ENCODE results near the gene ZNF699.
"Not testable (repeated sequence)": the region's sequence is repeated elsewhere in the genome, so short reads cannot be mapped to it uniquely, and the experiment has no call there.

ZNF699 gene

GRCh38 chr19:9345005-9345404, 35.4 kb upstream of the ZNF699 start:
- no peak overlapping the region for H3K4me3 ChIP-seq (replicated peaks in 1 of 2; ENCODE audit: low read depth in 2 of 2, low read length in 2 of 2)
- TF ChIP-seq CTCF (IDR thresholded peaks at IDR 0.05; ENCODE audit: low read depth, low read length), result no peak
- DNase-seq (ENCODE audit: low read depth in 2 of 2), result no peak

- TF ChIP-seq CTCF (IDR thresholded peaks at IDR 0.05; ENCODE audit: low read depth, low read length), result no peak
- DNase-seq (ENCODE audit: low read depth in 2 of 2), result no peak
- no peak overlapping the region for H3K4me3 ChIP-seq (replicated peaks in 1 of 2; ENCODE audit: low read depth in 2 of 2, low read length in 2 of 2)
Observed at GRCh38 chr19:9342610-9343304, 33.1 kb upstream of the ZNF699 start.

- no peak overlapping the region for H3K4me3 ChIP-seq (replicated peaks in 1 of 2; ENCODE audit: low read depth in 2 of 2, low read length in 2 of 2)
- no peak for TF ChIP-seq CTCF (IDR thresholded peaks at IDR 0.05; ENCODE audit: low read depth, low read length)
- no peak for DNase-seq (ENCODE audit: low read depth in 2 of 2)
Observed at GRCh38 chr19:9329999-9330398, 20.4 kb upstream of the ZNF699 start.

GRCh38 chr19:9324584-9324962, 14.9 kb upstream of the ZNF699 start:
- H3K4me3 ChIP-seq (replicated peaks in 1 of 2; ENCODE audit: low read depth in 2 of 2, low read length in 2 of 2), result peak overlapping the region; percentile 77 to 84
- DNase-seq (ENCODE audit: low read depth in 2 of 2), result no peak
- no peak for TF ChIP-seq CTCF (IDR thresholded peaks at IDR 0.05; ENCODE audit: low read depth, low read length)

GRCh38 chr19:9323919-9324583, 14.4 kb upstream of the ZNF699 start, which contains the start of gene ZNF559:
TSS of gene ZNF559 (plus strand) at chr19:9324179. CDS start at chr19:9338550, 14,371 bp downstream.
- peak; percentile 97 to 98 for DNase-seq (ENCODE audit: low read depth in 2 of 2)
- H3K4me3 ChIP-seq (replicated peaks in 1 of 2; ENCODE audit: low read depth in 2 of 2, low read length in 2 of 2), result peak within 1 kb of the TSS; percentile 77 to 84
- TF ChIP-seq CTCF (IDR thresholded peaks at IDR 0.05; ENCODE audit: low read depth, low read length), result peak; percentile 31

- TF ChIP-seq CTCF (IDR thresholded peaks at IDR 0.05; ENCODE audit: low read depth, low read length), result no peak
- H3K4me3 ChIP-seq (replicated peaks in 1 of 2; ENCODE audit: low read depth in 2 of 2, low read length in 2 of 2), result peak overlapping the region; percentile 77 to 84
- peak; percentile 90 to 94 for DNase-seq (ENCODE audit: low read depth in 2 of 2)
Observed at GRCh38 chr19:9323557-9323918, 13.9 kb upstream of the ZNF699 start.

- not testable (repeated sequence) for H3K4me3 ChIP-seq (replicated peaks in 1 of 2; ENCODE audit: low read depth in 2 of 2, low read length in 2 of 2); DNase-seq (ENCODE audit: low read depth in 2 of 2)
Observed at GRCh38 chr19:9322201-9322600, 12.6 kb upstream of the ZNF699 start.

GRCh38 chr19:9321756-9322155, 12.1 kb upstream of the ZNF699 start:
- DNase-seq (ENCODE audit: low read depth in 2 of 2); H3K4me3 ChIP-seq (replicated peaks in 1 of 2; ENCODE audit: low read depth in 2 of 2, low read length in 2 of 2): not testable (repeated sequence)
